ENCODE data around the gene SMAD2. TPM values are rescaled to one million over a fixed set of nuclear protein-coding genes. Genes with fewer than 3 reads are reported as not detected.

The SMAD2 gene
- total RNA-seq, 1 donor from 2014 or later, result 144 TPM

GRCh38 chr18:47865183-47865582 is 65.3 kb downstream of the SMAD2 start:
- FAIRE-seq (no peak), DNase-seq (ENCODE audit: low read depth) (no peak)
- Histone ChIP-seq H2AFZ (ENCODE audit: low read depth, low read length) (no peak overlapping the region), H3K36me3 (ENCODE audit: insufficient read depth, low read length) (peaks cover 23% of the 10 kb centered on the region), H3K4me3 (ENCODE audit: insufficient read depth, low read depth, low read length) (no peak overlapping the region), H3K27ac (ENCODE audit: low read depth, low read length) (no peak overlapping the region), H3K4me2 (ENCODE audit: low read length) (no peak overlapping the region), H3K9me3 (ENCODE audit: insufficient read depth, low read depth, low read length) (no peaks in the 10 kb centered on the region), H3K79me2 (ENCODE audit: insufficient read depth, low read length) (no peaks in the 10 kb centered on the region), H3K4me1 (ENCODE audit: insufficient read depth, low read length) (no peaks in the 10 kb centered on the region), H3K27me3 (ENCODE audit: insufficient read depth, low read length) (no peaks in the 10 kb centered on the region), H3K9ac (ENCODE audit: low read length) (no peak overlapping the region), H4K20me1 (ENCODE audit: insufficient read depth, low read length) (peaks cover 5% of the 10 kb centered on the region)
- no peaks in the 10 kb centered on the region for H3K9me3 Mint-ChIP-seq (ENCODE audit: unreplicated experiment)
- TF ChIP-seq CTCF (IDR thresholded peaks at IDR 0.05; ENCODE audit: insufficient read depth, low read depth, low read length) (no peak), EZH2 (IDR thresholded peaks at IDR 0.05; ENCODE audit: insufficient read depth, low read length) (no peak)
- no peaks in the 10 kb centered on the region for H3K27me3 Mint-ChIP-seq (ENCODE audit: low read depth, unreplicated experiment)
- no peak overlapping the region for H3K27ac Mint-ChIP-seq (ENCODE audit: unreplicated experiment)
- H3K4me3 Mint-ChIP-seq (ENCODE audit: unreplicated experiment), result no peak overlapping the region
- H3K36me3 Mint-ChIP-seq (ENCODE audit: low read depth, unreplicated experiment), result peaks cover 15% of the 10 kb centered on the region
- H3K4me1 Mint-ChIP-seq (ENCODE audit: low read depth, unreplicated experiment), result peaks cover 7% of the 10 kb centered on the region

DNA sequence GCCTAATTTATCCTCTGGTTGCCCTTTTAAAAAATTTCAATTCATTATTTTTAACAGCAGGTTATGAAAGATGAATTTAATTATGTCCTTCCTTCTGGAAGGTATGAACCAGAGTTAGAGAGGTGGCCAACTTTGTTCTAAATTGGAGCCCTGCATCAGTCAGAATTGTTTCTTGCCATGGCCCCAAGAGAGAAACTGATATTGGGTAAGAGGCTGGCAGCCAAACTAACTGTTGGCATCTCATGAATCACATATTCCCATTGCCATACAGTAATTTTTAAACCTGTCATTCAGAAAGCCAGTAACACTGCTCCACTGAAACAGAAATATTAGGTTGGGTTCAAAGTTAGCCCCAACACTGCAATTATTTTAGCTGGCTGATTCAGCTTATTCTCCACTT is 67.4 kb downstream of the SMAD2 start:
- H3K27ac ChIP-seq (ENCODE audit: low read depth, low read length), result no peak overlapping the region
- peaks cover 7% of the 10 kb centered on the region for H3K4me1 Mint-ChIP-seq (ENCODE audit: low read depth, unreplicated experiment)
- H3K9me3 ChIP-seq (ENCODE audit: insufficient read depth, low read depth, low read length), result no peaks in the 10 kb centered on the region
- DNase-seq (ENCODE audit: low read depth), result no peak
- H3K9ac ChIP-seq (ENCODE audit: low read length), result no peak overlapping the region
- H3K4me3 Mint-ChIP-seq (ENCODE audit: unreplicated experiment), result no peak overlapping the region
- no peaks in the 10 kb centered on the region for H3K79me2 ChIP-seq (ENCODE audit: insufficient read depth, low read length)
- TF ChIP-seq CTCF (IDR thresholded peaks at IDR 0.05; ENCODE audit: insufficient read depth, low read depth, low read length), result no peak
- no peak for TF ChIP-seq EZH2 (IDR thresholded peaks at IDR 0.05; ENCODE audit: insufficient read depth, low read length)
- H3K36me3 Mint-ChIP-seq (ENCODE audit: low read depth, unreplicated experiment), result peaks cover 20% of the 10 kb centered on the region
- H3K4me3 ChIP-seq (ENCODE audit: insufficient read depth, low read depth, low read length), result no peak overlapping the region
- H4K20me1 ChIP-seq (ENCODE audit: insufficient read depth, low read length), result peaks cover 3% of the 10 kb centered on the region
- H3K27me3 Mint-ChIP-seq (ENCODE audit: low read depth, unreplicated experiment), result no peaks in the 10 kb centered on the region
- H3K27ac Mint-ChIP-seq (ENCODE audit: unreplicated experiment), result no peak overlapping the region
- H3K9me3 Mint-ChIP-seq (ENCODE audit: unreplicated experiment), result no peaks in the 10 kb centered on the region
- peaks cover 19% of the 10 kb centered on the region for H3K36me3 ChIP-seq (ENCODE audit: insufficient read depth, low read length)
- no peaks in the 10 kb centered on the region for H3K4me1 ChIP-seq (ENCODE audit: insufficient read depth, low read length)
- no peak overlapping the region for H2AFZ ChIP-seq (ENCODE audit: low read depth, low read length)
- FAIRE-seq, result no peak
- H3K27me3 ChIP-seq (ENCODE audit: insufficient read depth, low read length), result no peaks in the 10 kb centered on the region
- H3K4me2 ChIP-seq (ENCODE audit: low read length), result no peak overlapping the region

GRCh38 chr18:47858607-47859006 is 71.9 kb downstream of the SMAD2 start:
- Mint-ChIP-seq H3K9me3 (ENCODE audit: unreplicated experiment) (peaks cover 9% of the 10 kb centered on the region), H3K27ac (ENCODE audit: unreplicated experiment) (no peak overlapping the region), H3K36me3 (ENCODE audit: low read depth, unreplicated experiment) (peaks cover 40% of the 10 kb centered on the region), H3K27me3 (ENCODE audit: low read depth, unreplicated experiment) (no peaks in the 10 kb centered on the region), H3K4me1 (ENCODE audit: low read depth, unreplicated experiment) (peaks cover 7% of the 10 kb centered on the region), H3K4me3 (ENCODE audit: unreplicated experiment) (no peak overlapping the region)
- Histone ChIP-seq H3K9me3 (ENCODE audit: insufficient read depth, low read depth, low read length) (no peaks in the 10 kb centered on the region), H4K20me1 (ENCODE audit: insufficient read depth, low read length) (no peaks in the 10 kb centered on the region), H3K4me3 (ENCODE audit: insufficient read depth, low read depth, low read length) (no peak overlapping the region), H3K27me3 (ENCODE audit: insufficient read depth, low read length) (no peaks in the 10 kb centered on the region), H3K27ac (ENCODE audit: low read depth, low read length) (no peak overlapping the region), H3K36me3 (ENCODE audit: insufficient read depth, low read length) (peaks cover 21% of the 10 kb centered on the region), H3K4me2 (ENCODE audit: low read length) (no peak overlapping the region), H2AFZ (ENCODE audit: low read depth, low read length) (no peak overlapping the region), H3K79me2 (ENCODE audit: insufficient read depth, low read length) (no peaks in the 10 kb centered on the region), H3K9ac (ENCODE audit: low read length) (no peak overlapping the region), H3K4me1 (ENCODE audit: insufficient read depth, low read length) (no peaks in the 10 kb centered on the region)
- DNase-seq (ENCODE audit: low read depth) (no peak), FAIRE-seq (no peak)
- TF ChIP-seq EZH2 (IDR thresholded peaks at IDR 0.05; ENCODE audit: insufficient read depth, low read length) (no peak), CTCF (IDR thresholded peaks at IDR 0.05; ENCODE audit: insufficient read depth, low read depth, low read length) (no peak)

All from astrocyte (in vitro differentiated cells and primary cell).